22Rv1 (cell line): ENCODE data around the gene EEIG1.

Source experiments
- CTCF ChIP-seq: fragments of 450-650 bp; IDR thresholded peaks from 2 replicates; pipeline ENCODE4 v1.5.1; 2017; ENCODE audit warnings: mild to moderate bottlenecking
- ZFX ChIP-seq: fragments of 450-650 bp; IDR thresholded peaks from 2 replicates; pipeline ENCODE4 v1.6.1; 2017; ENCODE audit warnings: antibody characterized with exemption, borderline replicate concordance

- TF ChIP-seq CTCF, result no peak
- no peak for TF ChIP-seq ZFX
These were observed 27.4 kb upstream of the EEIG1 start for GRCh38 chr9:128008171-128008570.
